GM23338 (cell line): ENCODE results near the gene COL9A1. TPM values are rescaled to one million over a fixed set of nuclear protein-coding genes. Genes with fewer than 3 reads are reported as not detected.

Experiments
- ATAC-seq: fragments of 200-7000 bp; cut with Tn5 transposase; 3 replicates; pipeline ENCODE4 v1.9.1; 2020
- DNase-seq: peaks from one replicate; pipeline ENCODE4 v3.0.0-alpha.2; 2015; ENCODE audit warnings: low spot score
- H2AFZ ChIP-seq: fragments of 200-600 bp; sonication (generic); 2 replicates; pipeline ENCODE4 v1.8.0; 2016; ENCODE audit warnings: antibody characterized with exemption, mild to moderate bottlenecking, moderate library complexity
- H3F3A ChIP-seq: fragments of 200-600 bp; sonication (generic); replicated peaks from 2 replicates; pipeline ENCODE4 v1.8.0; 2017; ENCODE audit warnings: antibody characterized with exemption, mixed run types, low read depth
- H3K27ac ChIP-seq: fragments of 200-600 bp; sonication (generic); 2 replicates; pipeline ENCODE4 v1.6.1; 2016; ENCODE audit warnings: low read depth
- H3K27me3 ChIP-seq: fragments of 200-600 bp; sonication (generic); 2 replicates; pipeline ENCODE4 v1.8.0; 2016; ENCODE audit warnings: mild to moderate bottlenecking, mixed run types, moderate library complexity; ENCODE audit not compliant: insufficient read depth
- H3K36me3 ChIP-seq: fragments of 200-600 bp; sonication (generic); 2 replicates; pipeline ENCODE4 v1.8.0; 2016; ENCODE audit warnings: mild to moderate bottlenecking; ENCODE audit not compliant: insufficient read depth
- H3K4me1 ChIP-seq: fragments of 200-600 bp; sonication (generic); 2 replicates; pipeline ENCODE4 v1.8.0; 2016; ENCODE audit warnings: mild to moderate bottlenecking, moderate library complexity; ENCODE audit not compliant: insufficient read depth
- H3K4me2 ChIP-seq: fragments of 200-600 bp; sonication (generic); 2 replicates; pipeline ENCODE4 v1.7.1; 2017; ENCODE audit warnings: mixed run types
- H3K4me3 ChIP-seq: fragments of 200-600 bp; sonication (generic); 2 replicates; pipeline ENCODE4 v1.6.1; 2016; ENCODE audit warnings: mixed run types
- H3K79me2 ChIP-seq: fragments of 200-600 bp; sonication (generic); replicated peaks from 2 replicates; pipeline ENCODE4 v1.8.0; 2017; ENCODE audit warnings: mild to moderate bottlenecking; ENCODE audit not compliant: insufficient read depth
- H3K9me2 ChIP-seq: fragments of 200-600 bp; sonication (generic); 2 replicates; pipeline ENCODE4 v1.8.0; 2017; ENCODE audit not compliant: insufficient read depth
- H4K20me1 ChIP-seq: fragments of 200-600 bp; sonication (generic); replicated peaks from 2 replicates; pipeline ENCODE4 v1.8.0; 2017; ENCODE audit warnings: mild to moderate bottlenecking; ENCODE audit not compliant: insufficient read depth
- H3K27ac Mint-ChIP-seq: 2 replicates; pipeline ENCODE4 v1.8.0; 2020; ENCODE audit warnings: inconsistent platforms, mild to moderate bottlenecking, moderate library complexity, mixed read lengths
- H3K27me3 Mint-ChIP-seq: 3 replicates; pipeline ENCODE4 v1.8.0; 2022; ENCODE audit warnings: low read depth, mild to moderate bottlenecking, moderate library complexity, mixed read lengths, inconsistent platforms; ENCODE audit not compliant: insufficient read depth, poor library complexity
- H3K36me3 Mint-ChIP-seq: 3 replicates; pipeline ENCODE4 v1.8.0; 2021; ENCODE audit warnings: low read depth, mild to moderate bottlenecking, inconsistent platforms, moderate library complexity, mixed read lengths
- H3K4me1 Mint-ChIP-seq: 3 replicates; pipeline ENCODE4 v1.8.0; 2020; ENCODE audit warnings: mild to moderate bottlenecking, inconsistent platforms, mixed read lengths
- H3K4me3 Mint-ChIP-seq: 3 replicates; pipeline ENCODE4 v1.8.0; 2021; ENCODE audit warnings: moderate library complexity, mild to moderate bottlenecking, inconsistent platforms, mixed read lengths
- H3K9me3 Mint-ChIP-seq: 3 replicates; pipeline ENCODE4 v1.8.0; 2020; ENCODE audit warnings: moderate library complexity, mild to moderate bottlenecking, inconsistent platforms, mixed read lengths
- CREB1 ChIP-seq: fragments of 250-450 bp; sonication (Bioruptor Pico); IDR thresholded peaks from 2 replicates; pipeline ENCODE4 v1.5.0; 2020; ENCODE audit warnings: low read depth, mild to moderate bottlenecking, moderate library complexity
- EZH2 ChIP-seq: fragments of 200-600 bp; sonication (generic); IDR thresholded peaks from one replicate; pipeline ENCODE4 v1.8.0; 2017; ENCODE audit warnings: antibody characterized with exemption, mild to moderate bottlenecking, low read depth; ENCODE audit not compliant: unreplicated experiment
- EZH2phosphoT487 ChIP-seq: fragments of 200-600 bp; sonication (generic); IDR thresholded peaks from one replicate; pipeline ENCODE4 v1.8.1; 2018; ENCODE audit warnings: antibody characterized with exemption; ENCODE audit not compliant: unreplicated experiment
- JUNB ChIP-seq: IDR thresholded peaks from one replicate; pipeline ENCODE4 v1.6.1; 2016; ENCODE audit warnings: antibody characterized with exemption; ENCODE audit not compliant: unreplicated experiment
- NANOG ChIP-seq: IDR thresholded peaks from 2 replicates; pipeline ENCODE4 v1.6.1; 2016; ENCODE audit warnings: antibody characterized with exemption, borderline replicate concordance
- POLR2AphosphoS5 ChIP-seq: IDR thresholded peaks from 2 replicates; pipeline ENCODE4 v1.6.1; 2016; ENCODE audit warnings: antibody characterized with exemption, low read depth
- REST ChIP-seq: IDR thresholded peaks from one replicate; pipeline ENCODE4 v1.6.1; 2018; ENCODE audit warnings: antibody characterized with exemption; ENCODE audit not compliant: unreplicated experiment
- STAT1 ChIP-seq: IDR thresholded peaks from one replicate; pipeline ENCODE4 v1.6.1; 2016; ENCODE audit warnings: antibody characterized with exemption; ENCODE audit not compliant: unreplicated experiment
- ZNF114 ChIP-seq: fragments of 250-450 bp; sonication (Bioruptor Pico); IDR thresholded peaks from 2 replicates; pipeline ENCODE4 v1.5.0; 2020; ENCODE audit warnings: mild to moderate bottlenecking, moderate library complexity
- ZNF462 ChIP-seq: fragments of 250-450 bp; sonication (Bioruptor Pico); IDR thresholded peaks from 2 replicates; pipeline ENCODE4 v1.5.0; 2020; ENCODE audit warnings: mild to moderate bottlenecking, moderate library complexity
- polyA plus RNA-seq: library from polyadenylated mRNA; unstranded; fragments of >200 nt; fragmentation: Nextera tagmentation; extraction: Ambion mirVana; gene quantifications from 2 replicates; pipeline ENCODE4 v1.2.1, GENCODE V29; 2016
- total RNA-seq: library from RNA; depleted of rRNA; stranded (reverse); fragments of >200 nt; shearing (Covaris generic); gene quantifications from 2 replicates; pipeline ENCODE4 v1.2.3, GENCODE V29; 2014
- TF ChIP-seq, protein P1 (sequence below), 2 experiments: fragments of 200-600 bp in 1 of 2; sonication (generic) in 1 of 2; conservative IDR thresholded peaks; 2 replicates each; pipeline versions ENCODE4 v1.5.1 to v1.6.1; 2016 to 2017; ENCODE audit warnings: antibody characterized with exemption in 2 of 2, low read depth in 2 of 2, mild to moderate bottlenecking in 2 of 2, moderate library complexity in 1 of 2

Gene COL9A1
- total and polyA plus RNA-seq, 2 experiments from 2014 or later: 16.0 to 20.3 TPM

GRCh38 chr6:70253923-70254322 lies 49.0 kb downstream of the COL9A1 start (continued):
- TF ChIP-seq ZNF462 (CRISPR knock-in tag): no peak
- TF ChIP-seq CREB1: no peak
- no peak for TF ChIP-seq POLR2AphosphoS5
- no peak for TF ChIP-seq STAT1

DNA sequence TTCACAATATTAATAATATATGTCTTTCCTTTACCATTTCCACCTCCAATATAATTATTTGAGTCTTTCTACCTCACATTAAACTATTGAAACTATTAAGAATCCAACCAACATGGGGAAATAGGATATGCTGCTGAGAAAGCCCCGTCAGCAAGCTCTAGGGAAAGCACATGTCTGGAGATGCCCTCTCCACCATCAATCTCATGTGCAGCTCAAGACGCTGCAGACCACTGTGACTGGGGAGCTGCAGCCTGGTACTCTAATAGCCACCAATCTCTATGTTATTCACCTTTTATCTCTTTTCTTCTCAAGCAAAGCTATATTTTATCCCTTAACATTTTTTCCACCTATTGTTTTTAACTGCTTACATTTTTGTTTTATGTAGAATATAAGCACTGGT lies 50.3 kb downstream of the COL9A1 start:
- Histone ChIP-seq H3K4me1 (no peaks in the 10 kb centered on the region), H3F3A (no peaks in the 10 kb centered on the region), H2AFZ (no peak overlapping the region), H3K79me2 (no peaks in the 10 kb centered on the region), H4K20me1 (no peaks in the 10 kb centered on the region), H3K27me3 (no peaks in the 10 kb centered on the region), H3K4me3 (no peak overlapping the region), H3K9me2 (no peaks in the 10 kb centered on the region), H3K27ac (no peak overlapping the region), H3K4me2 (no peak overlapping the region), H3K36me3 (no peaks in the 10 kb centered on the region)
- H3K4me1 Mint-ChIP-seq: no peaks in the 10 kb centered on the region; the same call in 2 of the 3 replicates
- no peak overlapping the region for H3K4me3 Mint-ChIP-seq
- H3K27me3 Mint-ChIP-seq: no peaks in the 10 kb centered on the region
- H3K36me3 Mint-ChIP-seq: peaks cover 4% of the 10 kb centered on the region; the same call in 2 of the 3 replicates
- DNase-seq (no peak), ATAC-seq (no peak)
- H3K27ac Mint-ChIP-seq: no peak overlapping the region
- no peaks in the 10 kb centered on the region for H3K9me3 Mint-ChIP-seq
- TF ChIP-seq POLR2AphosphoS5 (no peak), EZH2 (no peak), EZH2phosphoT487 (no peak), REST (no peak), STAT1 (no peak), CREB1 (no peak), JUNB (no peak), ZNF114 (CRISPR knock-in tag) (no peak), NANOG (no peak)
- TF ChIP-seq, protein P1, sequence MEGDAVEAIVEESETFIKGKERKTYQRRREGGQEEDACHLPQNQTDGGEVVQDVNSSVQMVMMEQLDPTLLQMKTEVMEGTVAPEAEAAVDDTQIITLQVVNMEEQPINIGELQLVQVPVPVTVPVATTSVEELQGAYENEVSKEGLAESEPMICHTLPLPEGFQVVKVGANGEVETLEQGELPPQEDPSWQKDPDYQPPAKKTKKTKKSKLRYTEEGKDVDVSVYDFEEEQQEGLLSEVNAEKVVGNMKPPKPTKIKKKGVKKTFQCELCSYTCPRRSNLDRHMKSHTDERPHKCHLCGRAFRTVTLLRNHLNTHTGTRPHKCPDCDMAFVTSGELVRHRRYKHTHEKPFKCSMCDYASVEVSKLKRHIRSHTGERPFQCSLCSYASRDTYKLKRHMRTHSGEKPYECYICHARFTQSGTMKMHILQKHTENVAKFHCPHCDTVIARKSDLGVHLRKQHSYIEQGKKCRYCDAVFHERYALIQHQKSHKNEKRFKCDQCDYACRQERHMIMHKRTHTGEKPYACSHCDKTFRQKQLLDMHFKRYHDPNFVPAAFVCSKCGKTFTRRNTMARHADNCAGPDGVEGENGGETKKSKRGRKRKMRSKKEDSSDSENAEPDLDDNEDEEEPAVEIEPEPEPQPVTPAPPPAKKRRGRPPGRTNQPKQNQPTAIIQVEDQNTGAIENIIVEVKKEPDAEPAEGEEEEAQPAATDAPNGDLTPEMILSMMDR (conservative IDR thresholded peaks at IDR 0.05; ENCODE audit: low read depth in 2 of 2): no peak
